IMR-90 (cell line): ENCODE data around the gene PHF19.

Experiments
- BHLHE40 ChIP-seq: fragments of 150-350 bp; IDR thresholded peaks from 2 replicates; pipeline ENCODE4 v1.6.1; 2016; ENCODE audit warnings: mild to moderate bottlenecking, low read depth, low read length
- TF ChIP-seq, protein P1 (sequence below): conservative IDR thresholded peaks from 2 replicates; pipeline ENCODE4 v1.5.1; 2012; ENCODE audit warnings: mild to moderate bottlenecking, low read depth, low read length, improper control_type of control experiment

DNA sequence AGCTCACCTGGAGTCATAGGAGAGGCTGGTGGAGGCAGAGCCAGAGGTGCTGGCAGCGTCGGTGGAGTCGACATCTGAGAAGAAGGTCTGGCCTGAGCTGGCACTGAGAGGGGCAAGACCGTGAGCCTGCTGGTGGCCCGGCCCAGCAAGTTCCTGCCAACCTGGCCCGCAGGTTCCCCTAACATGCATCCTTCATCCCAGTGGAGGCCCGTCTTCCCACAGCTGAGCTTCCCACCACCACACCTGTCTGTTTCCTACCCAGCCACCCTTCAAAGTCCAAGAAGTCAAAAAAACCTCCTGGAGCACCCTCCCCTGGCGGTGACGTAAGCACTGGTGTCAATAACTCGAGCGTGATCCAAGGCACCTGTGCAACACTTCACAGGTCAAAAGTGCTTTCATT, 16.9 kb downstream of the PHF19 start:
- TF ChIP-seq, protein P1, sequence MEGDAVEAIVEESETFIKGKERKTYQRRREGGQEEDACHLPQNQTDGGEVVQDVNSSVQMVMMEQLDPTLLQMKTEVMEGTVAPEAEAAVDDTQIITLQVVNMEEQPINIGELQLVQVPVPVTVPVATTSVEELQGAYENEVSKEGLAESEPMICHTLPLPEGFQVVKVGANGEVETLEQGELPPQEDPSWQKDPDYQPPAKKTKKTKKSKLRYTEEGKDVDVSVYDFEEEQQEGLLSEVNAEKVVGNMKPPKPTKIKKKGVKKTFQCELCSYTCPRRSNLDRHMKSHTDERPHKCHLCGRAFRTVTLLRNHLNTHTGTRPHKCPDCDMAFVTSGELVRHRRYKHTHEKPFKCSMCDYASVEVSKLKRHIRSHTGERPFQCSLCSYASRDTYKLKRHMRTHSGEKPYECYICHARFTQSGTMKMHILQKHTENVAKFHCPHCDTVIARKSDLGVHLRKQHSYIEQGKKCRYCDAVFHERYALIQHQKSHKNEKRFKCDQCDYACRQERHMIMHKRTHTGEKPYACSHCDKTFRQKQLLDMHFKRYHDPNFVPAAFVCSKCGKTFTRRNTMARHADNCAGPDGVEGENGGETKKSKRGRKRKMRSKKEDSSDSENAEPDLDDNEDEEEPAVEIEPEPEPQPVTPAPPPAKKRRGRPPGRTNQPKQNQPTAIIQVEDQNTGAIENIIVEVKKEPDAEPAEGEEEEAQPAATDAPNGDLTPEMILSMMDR: no peak
- TF ChIP-seq BHLHE40: no peak
